GM23338 (cell line): ENCODE measurements around the gene DPM1. TPM values are rescaled to one million over a fixed set of nuclear protein-coding genes. Genes with fewer than 3 reads are reported as not detected.

Experiments used
- ATAC-seq: fragments of 200-7000 bp; cut with Tn5 transposase; 3 replicates; pipeline ENCODE4 v1.9.1; 2020
- DNase-seq: peaks from one replicate; pipeline ENCODE4 v3.0.0-alpha.2; 2015; ENCODE audit warnings: low spot score
- H2AFZ ChIP-seq: fragments of 200-600 bp; sonication (generic); 2 replicates; pipeline ENCODE4 v1.8.0; 2016; ENCODE audit warnings: antibody characterized with exemption, mild to moderate bottlenecking, moderate library complexity
- H3F3A ChIP-seq: fragments of 200-600 bp; sonication (generic); replicated peaks from 2 replicates; pipeline ENCODE4 v1.8.0; 2017; ENCODE audit warnings: antibody characterized with exemption, mixed run types, low read depth
- H3K27ac ChIP-seq: fragments of 200-600 bp; sonication (generic); 2 replicates; pipeline ENCODE4 v1.6.1; 2016; ENCODE audit warnings: low read depth
- H3K27me3 ChIP-seq: fragments of 200-600 bp; sonication (generic); 2 replicates; pipeline ENCODE4 v1.8.0; 2016; ENCODE audit warnings: mild to moderate bottlenecking, mixed run types, moderate library complexity; ENCODE audit not compliant: insufficient read depth
- H3K36me3 ChIP-seq: fragments of 200-600 bp; sonication (generic); 2 replicates; pipeline ENCODE4 v1.8.0; 2016; ENCODE audit warnings: mild to moderate bottlenecking; ENCODE audit not compliant: insufficient read depth
- H3K4me1 ChIP-seq: fragments of 200-600 bp; sonication (generic); 2 replicates; pipeline ENCODE4 v1.8.0; 2016; ENCODE audit warnings: mild to moderate bottlenecking, moderate library complexity; ENCODE audit not compliant: insufficient read depth
- H3K4me2 ChIP-seq: fragments of 200-600 bp; sonication (generic); 2 replicates; pipeline ENCODE4 v1.7.1; 2017; ENCODE audit warnings: mixed run types
- H3K4me3 ChIP-seq: fragments of 200-600 bp; sonication (generic); 2 replicates; pipeline ENCODE4 v1.6.1; 2016; ENCODE audit warnings: mixed run types
- H3K79me2 ChIP-seq: fragments of 200-600 bp; sonication (generic); replicated peaks from 2 replicates; pipeline ENCODE4 v1.8.0; 2017; ENCODE audit warnings: mild to moderate bottlenecking; ENCODE audit not compliant: insufficient read depth
- H3K9me2 ChIP-seq: fragments of 200-600 bp; sonication (generic); 2 replicates; pipeline ENCODE4 v1.8.0; 2017; ENCODE audit not compliant: insufficient read depth
- H4K20me1 ChIP-seq: fragments of 200-600 bp; sonication (generic); replicated peaks from 2 replicates; pipeline ENCODE4 v1.8.0; 2017; ENCODE audit warnings: mild to moderate bottlenecking; ENCODE audit not compliant: insufficient read depth
- H3K27ac Mint-ChIP-seq: 2 replicates; pipeline ENCODE4 v1.8.0; 2020; ENCODE audit warnings: inconsistent platforms, mild to moderate bottlenecking, moderate library complexity, mixed read lengths
- H3K27me3 Mint-ChIP-seq: 3 replicates; pipeline ENCODE4 v1.8.0; 2022; ENCODE audit warnings: low read depth, mild to moderate bottlenecking, moderate library complexity, mixed read lengths, inconsistent platforms; ENCODE audit not compliant: insufficient read depth, poor library complexity
- H3K36me3 Mint-ChIP-seq: 3 replicates; pipeline ENCODE4 v1.8.0; 2021; ENCODE audit warnings: low read depth, mild to moderate bottlenecking, inconsistent platforms, moderate library complexity, mixed read lengths
- H3K4me1 Mint-ChIP-seq: 3 replicates; pipeline ENCODE4 v1.8.0; 2020; ENCODE audit warnings: mild to moderate bottlenecking, inconsistent platforms, mixed read lengths
- H3K4me3 Mint-ChIP-seq: 3 replicates; pipeline ENCODE4 v1.8.0; 2021; ENCODE audit warnings: moderate library complexity, mild to moderate bottlenecking, inconsistent platforms, mixed read lengths
- H3K9me3 Mint-ChIP-seq: 3 replicates; pipeline ENCODE4 v1.8.0; 2020; ENCODE audit warnings: moderate library complexity, mild to moderate bottlenecking, inconsistent platforms, mixed read lengths
- CREB1 ChIP-seq: fragments of 250-450 bp; sonication (Bioruptor Pico); IDR thresholded peaks from 2 replicates; pipeline ENCODE4 v1.5.0; 2020; ENCODE audit warnings: low read depth, mild to moderate bottlenecking, moderate library complexity
- CTCF ChIP-seq, 2 experiments: fragments of 200-600 bp in 1 of 2; sonication (generic) in 1 of 2; conservative IDR thresholded peaks; 2 replicates each; pipeline versions ENCODE4 v1.5.1 to v1.6.1; 2016 to 2017; ENCODE audit warnings: antibody characterized with exemption in 2 of 2, low read depth in 2 of 2, mild to moderate bottlenecking in 2 of 2, moderate library complexity in 1 of 2
- ETS1 ChIP-seq: IDR thresholded peaks from 2 replicates; pipeline ENCODE4 v1.6.1; 2016; ENCODE audit warnings: antibody characterized with exemption
- EZH2phosphoT487 ChIP-seq: fragments of 200-600 bp; sonication (generic); IDR thresholded peaks from one replicate; pipeline ENCODE4 v1.8.1; 2018; ENCODE audit warnings: antibody characterized with exemption; ENCODE audit not compliant: unreplicated experiment
- ZNF331 ChIP-seq: fragments of 250-450 bp; sonication (Bioruptor Pico); IDR thresholded peaks from 2 replicates; pipeline ENCODE4 v1.5.0; 2020; ENCODE audit warnings: low read depth, mild to moderate bottlenecking, moderate library complexity
- polyA plus RNA-seq: library from polyadenylated mRNA; unstranded; fragments of >200 nt; fragmentation: Nextera tagmentation; extraction: Ambion mirVana; gene quantifications from 2 replicates; pipeline ENCODE4 v1.2.1, GENCODE V29; 2016
- total RNA-seq: library from RNA; depleted of rRNA; stranded (reverse); fragments of >200 nt; shearing (Covaris generic); gene quantifications from 2 replicates; pipeline ENCODE4 v1.2.3, GENCODE V29; 2014

DPM1 gene
- total and polyA plus RNA-seq, 2 experiments from 2014 or later = 71.7 to 130 TPM

DNA sequence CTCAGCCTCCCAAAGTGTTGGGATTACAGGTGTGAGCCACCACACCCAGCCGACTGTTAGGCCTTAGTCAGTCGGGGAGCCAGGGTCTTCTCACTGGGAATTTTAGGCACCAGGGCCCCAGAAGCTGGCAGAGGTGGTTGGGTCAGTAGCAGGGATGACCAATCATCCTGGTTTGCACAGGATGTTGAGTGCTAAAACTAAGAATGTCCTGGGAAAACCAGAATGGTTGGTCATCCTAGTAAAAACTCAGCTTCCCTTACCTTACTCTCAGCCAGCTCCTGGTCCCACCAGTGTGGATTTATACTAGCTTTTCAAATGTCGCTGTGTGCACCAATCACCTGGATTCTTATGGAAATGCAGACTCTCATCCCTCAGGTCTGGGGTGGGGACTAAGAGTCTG, 32.7 kb upstream of the DPM1 start:
- Mint-ChIP-seq H3K9me3 (peaks cover 6% of the 10 kb centered on the region; the same call in 2 of the 3 replicates), H3K36me3 (no peaks in the 10 kb centered on the region), H3K27me3 (peaks cover 18% of the 10 kb centered on the region), H3K27ac (peak overlapping the region; percentile 67; the same call in 1 of the 2 replicates), H3K4me1 (peaks cover 32% of the 10 kb centered on the region), H3K4me3 (no peak overlapping the region)
- Histone ChIP-seq H3K36me3 (no peaks in the 10 kb centered on the region), H3K4me3 (no peak overlapping the region), H3K4me1 (peaks cover 12% of the 10 kb centered on the region; the same call in 1 of the 2 replicates), H3F3A (0 out of 2 replicates have a peak, but pooled peaks cover 3% of the 10 kb centered on the region), H4K20me1 (no peaks in the 10 kb centered on the region), H3K27ac (peak overlapping the region; percentile 86; the same call in 1 of the 2 replicates), H3K27me3 (no peaks in the 10 kb centered on the region), H2AFZ (peak overlapping the region; percentile 33; the same call in 1 of the 2 replicates), H3K79me2 (no peaks in the 10 kb centered on the region), H3K9me2 (no peaks in the 10 kb centered on the region), H3K4me2 (peak overlapping the region; percentile 34; the same call in 1 of the 2 replicates)
- ATAC-seq (no peak), DNase-seq (no peak)
- TF ChIP-seq CTCF (conservative IDR thresholded peaks at IDR 0.05; ENCODE audit: low read depth in 2 of 2) = no peak
- no peak for TF ChIP-seq ZNF331 (CRISPR knock-in tag)
- TF ChIP-seq ETS1 = no peak
- no peak for TF ChIP-seq CREB1 (CRISPR knock-in tag)
- no peak for TF ChIP-seq EZH2phosphoT487

- DNase-seq (peak; percentile 95), ATAC-seq (peak; percentile 76)
- Mint-ChIP-seq H3K4me3 (no peak overlapping the region), H3K27ac (no peak overlapping the region), H3K27me3 (peaks cover 7% of the 10 kb centered on the region), H3K4me1 (peaks cover 25% of the 10 kb centered on the region), H3K36me3 (no peaks in the 10 kb centered on the region), H3K9me3 (no peaks in the 10 kb centered on the region; the same call in 1 of the 3 replicates)
- H3K27me3 ChIP-seq = no peaks in the 10 kb centered on the region
- H3K4me1 ChIP-seq = peaks cover 12% of the 10 kb centered on the region; the same call in 1 of the 2 replicates
- H3K4me2 ChIP-seq = no peak overlapping the region
- H3K9me2 ChIP-seq = no peaks in the 10 kb centered on the region
- H2AFZ ChIP-seq = no peak overlapping the region; the same call in 1 of the 2 replicates
- H3K36me3 ChIP-seq = no peaks in the 10 kb centered on the region
- no peak overlapping the region for H3K4me3 ChIP-seq
- 0 out of 2 replicates have a peak, but pooled peaks cover 3% of the 10 kb centered on the region for H3F3A ChIP-seq
- TF ChIP-seq ZNF331 (CRISPR knock-in tag) = no peak
- TF ChIP-seq CTCF (conservative IDR thresholded peaks at IDR 0.05; ENCODE audit: low read depth in 2 of 2) = peak; percentile 91 to 95
- no peaks in the 10 kb centered on the region for H3K79me2 ChIP-seq
- H3K27ac ChIP-seq = no peak overlapping the region
- H4K20me1 ChIP-seq = no peaks in the 10 kb centered on the region
Measured at GRCh38 chr20:50987493-50988210, 29.3 kb upstream of the DPM1 start.
